ENCODE data around the gene CANT1. TPM values are rescaled to one million over a fixed set of nuclear protein-coding genes. Genes with fewer than 3 reads are reported as not detected.

CANT1 gene
- total and polyA plus RNA-seq, 2 of the 13 experiments (the other 11 are each of a cell fraction or from before 2014, with no cell fraction given), result 34.1 to 42.1 TPM

GRCh38 chr17:79023886-79024771 lies 14.6 kb upstream of the CANT1 start, which contains the start of gene C1QTNF1 (continued):
- peak; percentile 49; the same call in 1 of the 2 replicates for TF ChIP-seq ZBTB34 (CRISPR knock-in tag; IDR thresholded peaks at IDR 0.05)
- TF ChIP-seq ZBTB10 (CRISPR knock-in tag; IDR thresholded peaks at IDR 0.05; ENCODE audit: borderline replicate concordance), result no peak
- TF ChIP-seq GABPA (IDR thresholded peaks at IDR 0.05; ENCODE audit: low read depth, low read length), result no peak
- TF ChIP-seq GABPA (CRISPR knock-in tag; IDR thresholded peaks at IDR 0.05; ENCODE audit: low read depth), result no peak
- no peak for TF ChIP-seq TBP (CRISPR knock-in tag; IDR thresholded peaks at IDR 0.05)
- TF ChIP-seq ZNF724P (CRISPR knock-in tag; IDR thresholded peaks at IDR 0.05; ENCODE audit: borderline replicate concordance), result no peak
- no peak for TF ChIP-seq LCORL (IDR thresholded peaks at IDR 0.05)
- peak; percentile 40; the same call in 1 of the 2 replicates for TF ChIP-seq LCORL (CRISPR knock-in tag; IDR thresholded peaks at IDR 0.05)
- TF ChIP-seq GABPB1 (CRISPR knock-in tag; IDR thresholded peaks at IDR 0.05), result peak; percentile 28; the same call in 1 of the 2 replicates
- TF ChIP-seq POGK (CRISPR knock-in tag; conservative IDR thresholded peaks at IDR 0.05), result no peak
- no peak for TF ChIP-seq JDP2 (CRISPR knock-in tag; IDR thresholded peaks at IDR 0.05; ENCODE audit: borderline replicate concordance)
- no peak for TF ChIP-seq SALL2 (CRISPR knock-in tag; IDR thresholded peaks at IDR 0.05)
- TF ChIP-seq SMARCC2 (IDR thresholded peaks at IDR 0.05), result no peak
- TF ChIP-seq ZNF781 (CRISPR knock-in tag; IDR thresholded peaks at IDR 0.05; ENCODE audit: borderline replicate concordance, not compliant biosample characterization), result no peak
- peak; percentile 49; the same call in 1 of the 2 replicates for TF ChIP-seq ZFP91 (CRISPR knock-in tag; IDR thresholded peaks at IDR 0.05; ENCODE audit: borderline replicate concordance)
- no peak for TF ChIP-seq ZKSCAN1 (IDR thresholded peaks at IDR 0.05; ENCODE audit: low read length)
- TF ChIP-seq TMF1 (CRISPR knock-in tag; IDR thresholded peaks at IDR 0.05; ENCODE audit: low read depth), result peak; percentile 46; the same call in 1 of the 2 replicates
- no peak for TF ChIP-seq ZNF251 (CRISPR knock-in tag; IDR thresholded peaks at IDR 0.05)
